Fibroblast of peridontal ligament (primary cell): Measurements from ENCODE around the gene PHLDA1.
"Not testable (repeated sequence)": the region's sequence is repeated elsewhere in the genome, so short reads cannot be mapped to it uniquely, and the experiment has no call there.

Experiments used
- DNase-seq: peaks from one replicate; pipeline ENCODE4 v3.0.0-alpha.2; 2010; ENCODE audit errors: extremely low read depth

The PHLDA1 gene

GRCh38 chr12:75986001-75986746 lies 45.4 kb downstream of the PHLDA1 start:
- no peak for DNase-seq

DNA sequence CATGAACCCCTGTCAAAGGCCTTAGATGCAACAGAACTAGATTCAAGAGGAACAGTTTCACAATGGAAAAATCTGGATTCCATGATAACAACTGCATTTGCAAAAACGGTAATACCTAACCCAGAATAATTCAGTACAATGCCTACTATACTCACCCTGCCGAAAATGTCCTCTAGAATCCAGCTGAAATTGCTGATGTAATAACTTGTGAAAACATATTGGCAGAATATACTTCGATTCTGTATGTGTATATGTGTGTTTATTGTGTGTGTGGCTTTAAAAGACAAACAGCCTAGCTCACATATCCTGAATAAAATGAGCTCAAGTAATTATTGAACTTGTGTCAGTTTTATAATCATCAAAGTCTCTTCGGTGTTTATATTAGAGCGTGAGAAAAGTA lies 46.0 kb downstream of the PHLDA1 start:
- no peak for DNase-seq

GRCh38 chr12:75984577-75985182 lies 46.9 kb downstream of the PHLDA1 start:
- DNase-seq, result no peak

DNA sequence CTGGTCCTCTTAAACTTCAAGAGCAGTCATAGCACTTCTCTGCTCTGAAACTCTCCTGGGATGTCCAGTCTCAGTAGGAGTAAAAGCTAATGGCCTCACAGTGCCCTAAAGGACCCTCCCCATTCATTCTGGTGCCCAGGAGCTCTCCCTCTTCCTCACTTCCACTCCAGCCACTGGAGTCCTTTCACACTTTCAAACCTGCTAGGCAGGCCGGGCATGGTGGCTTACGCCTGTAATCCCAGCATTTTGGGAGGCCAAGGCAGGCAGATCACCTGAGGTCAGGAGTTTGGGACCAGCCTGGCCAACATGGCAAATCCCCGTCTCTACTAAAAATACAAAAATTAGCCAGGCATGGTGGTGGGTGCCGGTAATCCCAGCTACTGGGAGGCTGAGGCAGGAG lies 47.7 kb downstream of the PHLDA1 start:
- not testable (repeated sequence) for DNase-seq

GRCh38 chr12:75982979-75983660 lies 48.5 kb downstream of the PHLDA1 start:
- peak; percentile 52 for DNase-seq

GRCh38 chr12:75982169-75982564 lies 49.4 kb downstream of the PHLDA1 start:
- DNase-seq, result no peak

- DNase-seq, result no peak
Measured at GRCh38 chr12:75981247-75982168, 50.1 kb downstream of the PHLDA1 start.

DNA sequence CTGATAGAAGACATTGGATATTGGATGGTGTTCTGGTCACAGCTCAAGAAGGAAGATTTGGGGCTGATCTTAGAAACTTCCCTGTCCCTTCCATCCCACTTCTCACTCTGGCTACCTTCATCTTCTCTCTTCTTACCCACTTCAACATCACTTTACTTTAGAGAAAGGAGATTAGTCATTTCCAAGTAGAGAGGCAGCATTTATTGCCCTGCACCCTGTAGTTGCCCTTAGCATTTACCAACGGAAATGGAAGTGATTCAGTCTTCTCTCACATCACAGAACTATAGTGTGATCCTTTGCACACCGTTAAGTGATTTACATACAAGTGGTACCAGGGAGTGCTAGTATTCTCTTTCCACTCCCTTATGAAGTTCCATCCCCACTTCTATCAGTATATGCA lies 52.4 kb downstream of the PHLDA1 start:
- DNase-seq, result no peak

- no peak for DNase-seq
Measured at GRCh38 chr12:75978677-75979076, 52.9 kb downstream of the PHLDA1 start.

DNA sequence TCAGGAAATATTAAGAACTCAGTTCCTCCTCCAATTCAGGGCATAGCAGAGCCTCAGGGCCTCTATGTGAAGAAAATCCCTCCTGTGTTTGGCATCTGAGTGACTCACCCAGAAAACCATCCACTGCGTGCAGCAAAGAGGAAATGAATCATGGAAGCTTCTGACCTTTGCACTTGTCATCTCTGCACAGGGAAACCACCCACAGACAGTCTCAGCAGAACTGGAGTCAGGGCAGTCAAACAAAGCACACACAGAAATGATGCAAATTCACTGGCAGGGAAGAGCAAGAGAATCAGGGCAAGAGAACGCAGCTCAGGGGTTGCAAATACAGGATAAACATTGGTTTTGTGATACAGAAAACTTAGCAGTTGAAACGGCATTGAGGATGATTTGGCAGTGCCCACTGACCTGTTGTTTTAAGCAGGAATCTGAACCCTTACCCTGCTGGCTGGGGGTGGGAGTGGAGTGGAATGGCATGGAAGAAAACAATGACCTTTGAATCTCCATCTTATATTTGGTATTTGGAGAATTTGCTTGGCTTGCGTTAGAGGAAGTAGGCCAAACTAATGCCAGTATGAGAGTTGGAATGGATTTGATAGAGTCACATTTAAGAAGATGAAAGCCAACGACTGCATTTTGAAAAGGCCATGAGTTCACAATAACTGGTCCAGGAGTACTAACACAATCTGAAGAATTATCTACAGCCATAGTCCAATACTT lies 53.5 kb downstream of the PHLDA1 start:
- peak; percentile 100 for DNase-seq

DNA sequence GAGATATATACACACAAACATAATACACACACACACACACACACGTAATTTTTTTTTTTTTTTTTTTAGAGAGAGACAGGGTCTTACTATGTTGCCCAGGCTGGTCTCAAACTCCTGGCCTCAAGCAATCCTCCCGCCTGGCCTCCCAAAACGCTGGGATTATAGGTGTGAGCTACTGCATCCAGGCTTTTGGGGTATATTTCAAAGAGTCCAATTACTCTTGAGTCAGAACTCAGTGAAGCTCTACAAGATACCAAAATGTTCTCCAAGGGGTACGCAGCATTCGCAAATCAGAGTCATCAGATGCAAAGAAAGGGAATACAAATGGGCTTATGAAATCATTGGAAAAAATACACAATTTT lies 54.0 kb downstream of the PHLDA1 start:
- DNase-seq, result no peak

DNA sequence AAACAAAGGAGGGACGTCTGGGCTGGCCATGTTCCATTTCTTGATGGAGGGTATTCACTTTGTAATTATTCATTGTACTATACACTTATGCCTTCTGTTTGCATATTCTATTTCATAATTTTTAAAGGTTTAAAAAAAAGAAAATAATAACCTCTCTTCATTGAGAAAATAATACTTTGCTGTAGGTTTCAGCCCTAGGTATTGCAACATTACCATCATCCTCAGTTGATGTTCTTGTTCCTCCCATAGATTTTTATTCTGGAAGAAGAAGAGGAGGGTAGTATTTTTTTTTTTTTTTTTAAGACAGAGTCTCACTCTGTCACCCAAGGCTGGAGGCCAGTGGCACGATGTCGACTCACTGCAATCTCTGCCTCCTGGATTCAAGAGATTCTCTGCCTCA lies 54.7 kb downstream of the PHLDA1 start:
- no peak for DNase-seq

- DNase-seq, result no peak
Measured at GRCh38 chr12:75976113-75976512, 55.5 kb downstream of the PHLDA1 start.

GRCh38 chr12:75975702-75976101 lies 55.9 kb downstream of the PHLDA1 start:
- no peak for DNase-seq
